ENCODE results near the gene NCKAP1. TPM values are rescaled to one million over a fixed set of nuclear protein-coding genes. Genes with fewer than 3 reads are reported as not detected.
A peak's percentile ranks its signal among the peaks of the same experiment; 100 is the strongest.

The NCKAP1 gene
- total RNA-seq, 4 donors from 2014 or later: 185 to 345 (median 292) TPM

GRCh38 chr2:182980652-182981051 lies 57.6 kb downstream of the NCKAP1 start:
- no peak for TF ChIP-seq POLR2AphosphoS5 (IDR thresholded peaks at IDR 0.05)
- no peak for TF ChIP-seq POLR2A (IDR thresholded peaks at IDR 0.05)
- no peak for TF ChIP-seq CTCF (IDR thresholded peaks at IDR 0.05)
- no peak for TF ChIP-seq EP300 (IDR thresholded peaks at IDR 0.05)
- H3K4me3 ChIP-seq: no peak overlapping the region
- H3K27ac ChIP-seq: no peak overlapping the region
- peaks cover 6 to 80% of the 10 kb centered on the region in 2 donors for H3K36me3 ChIP-seq
- H3K27me3 ChIP-seq: no peaks in the 10 kb centered on the region
- ATAC-seq: no peak
- H3K4me1 ChIP-seq: peaks cover 0 to 6% (median 0%) of the 10 kb centered on the region in 3 donors
- H3K9me3 ChIP-seq: no peaks in the 10 kb centered on the region
- WGBS, 2 donors (ENCODE audit: low coverage in 1 of 2): 89 to 100% methylated on average over 1 of the region's 1 CpG

- Histone ChIP-seq H3K9me3 (no peaks in the 10 kb centered on the region), H3K36me3 (peaks cover 6 to 81% of the 10 kb centered on the region in 2 donors), H3K4me3 (no peak overlapping the region), H3K4me1 (peaks cover 0 to 9% (median 0%) of the 10 kb centered on the region in 3 donors), H3K27me3 (no peaks in the 10 kb centered on the region), H3K27ac (no peak overlapping the region)
- TF ChIP-seq CTCF (IDR thresholded peaks at IDR 0.05): peak; percentile 45 to 64 (median 54)
- TF ChIP-seq POLR2AphosphoS5 (IDR thresholded peaks at IDR 0.05): no peak
- no peak for ATAC-seq
Observed at GRCh38 chr2:182980115-182980514, 58.1 kb downstream of the NCKAP1 start.

- Histone ChIP-seq H3K27ac (no peak overlapping the region), H3K36me3 (peaks cover 6 to 70% of the 10 kb centered on the region in 2 donors), H3K4me3 (no peak overlapping the region), H3K27me3 (no peaks in the 10 kb centered on the region), H3K4me1 (peaks cover 0 to 21% (median 0%) of the 10 kb centered on the region in 3 donors), H3K9me3 (no peaks in the 10 kb centered on the region)
- ATAC-seq: no peak
- TF ChIP-seq EP300 (IDR thresholded peaks at IDR 0.05) (no peak), CTCF (IDR thresholded peaks at IDR 0.05) (no peak), POLR2AphosphoS5 (IDR thresholded peaks at IDR 0.05) (no peak), POLR2A (IDR thresholded peaks at IDR 0.05) (no peak)
- WGBS, 2 donors (ENCODE audit: low coverage in 1 of 2): 100% methylated on average over 1 of the region's 1 CpG; no CpG with 5 or more reads in 1 of the 2 donors
Observed at GRCh38 chr2:182977463-182977862, 60.8 kb downstream of the NCKAP1 start.

- TF ChIP-seq POLR2AphosphoS5 (IDR thresholded peaks at IDR 0.05) (no peak), POLR2A (IDR thresholded peaks at IDR 0.05) (no peak), CTCF (IDR thresholded peaks at IDR 0.05) (no peak), EP300 (IDR thresholded peaks at IDR 0.05) (no peak)
Observed at GRCh38 chr2:182973441-182974352, 64.6 kb downstream of the NCKAP1 start.

GRCh38 chr2:182972548-182972942 lies 65.7 kb downstream of the NCKAP1 start:
- Histone ChIP-seq H3K4me1 (peaks cover 0 to 35% (median 0%) of the 10 kb centered on the region in 3 donors), H3K4me3 (no peak overlapping the region), H3K36me3 (peaks cover 0 to 54% of the 10 kb centered on the region in 2 donors), H3K27ac (no peak overlapping the region), H3K27me3 (no peaks in the 10 kb centered on the region), H3K9me3 (peaks cover 0 to 6% (median 0%) of the 10 kb centered on the region in 3 donors)
- TF ChIP-seq EP300 (IDR thresholded peaks at IDR 0.05) (no peak), CTCF (IDR thresholded peaks at IDR 0.05) (no peak), POLR2A (IDR thresholded peaks at IDR 0.05) (no peak), POLR2AphosphoS5 (IDR thresholded peaks at IDR 0.05) (no peak)
- ATAC-seq: no peak
- WGBS, 2 donors (ENCODE audit: low coverage in 1 of 2): 91 to 97% methylated on average over 3 of the region's 3 CpGs

More at GRCh38 chr2:182973441-182974352, 64.6 kb downstream of the NCKAP1 start:
- 22 to 25% methylated on average over 1 of the region's 1 CpG for WGBS, 2 donors (ENCODE audit: low coverage in 1 of 2)
- no peaks in the 10 kb centered on the region for H3K27me3 ChIP-seq
- H3K27ac ChIP-seq: peak overlapping the region in 1 of 4 donors; percentile 6
- no peak for ATAC-seq
- H3K36me3 ChIP-seq: peaks cover under 1 to 55% of the 10 kb centered on the region in 2 donors
- H3K9me3 ChIP-seq: peaks cover 0 to 6% (median 0%) of the 10 kb centered on the region in 3 donors
- H3K4me1 ChIP-seq: peaks cover 0 to 31% (median 0%) of the 10 kb centered on the region in 3 donors
- H3K4me3 ChIP-seq: no peak overlapping the region

All from gastroesophageal sphincter (tissue), 4 donors.